GM12878 (cell line): ENCODE results near the gene ZNF366. TPM values are rescaled to one million over a fixed set of nuclear protein-coding genes. Genes with fewer than 3 reads are reported as not detected.

Experiments
- ATAC-seq: fragments of 200-7000 bp; cut with Tn5 transposase; 3 replicates; pipeline ENCODE4 v1.9.1; 2020; ENCODE audit warnings: mild to moderate bottlenecking, moderate library complexity
- BruUV-seq: library from RNA; stranded (reverse); fragments of 400-500 nt; replicated peaks from 2 replicates; lab custom pipeline; 2021; lab: Mats Ljungman, UMichigan
- CTCF ChIA-PET: fragments of 300-600 bp; sonication (Branson Sonifier 250); formaldehyde crosslinking; extraction: SDS; loops from one replicate; lab custom pipeline; 2021; ENCODE audit warnings: inconsistent platforms; lab: Yijun Ruan, JAX
- POLR2A ChIA-PET: fragments of 350-600 bp; formaldehyde crosslinking; extraction: SDS; loops from one replicate; lab custom pipeline; 2021; ENCODE audit warnings: inconsistent platforms; lab: Charles Lee
- RAD21 ChIA-PET: fragments of 300-600 bp; sonication (Branson Sonifier 250); formaldehyde crosslinking; loops from one replicate; lab custom pipeline; 2023; ENCODE audit warnings: antibody characterized with exemption; ENCODE audit not compliant: unreplicated experiment; lab: Charles Lee
- SMC1A ChIA-PET: fragments of 300-600 bp; sonication (Branson Sonifier 250); formaldehyde crosslinking; loops from one replicate; lab custom pipeline; 2023; ENCODE audit not compliant: unreplicated experiment, uncharacterized antibody; lab: Charles Lee
- DNase-seq: peaks from one replicate; pipeline ENCODE4 v3.0.0-alpha.2; 2011; ENCODE audit warnings: low read depth, low spot score
- FAIRE-seq: peaks from 3 replicates; lab custom pipeline; 2011; peaks lifted over from hg19 to GRCh38; lab: Jason Lieb, UNC
- H2AFZ ChIP-seq: 2 replicates; pipeline ENCODE4 v1.6.0; 2011; ENCODE audit warnings: low read depth, low read length, control low read depth; ENCODE audit not compliant: control insufficient read depth
- H3K27ac ChIP-seq: 2 replicates; pipeline ENCODE4 v1.5.1; 2011; ENCODE audit warnings: control low read depth; ENCODE audit not compliant: control insufficient read depth, insufficient read depth
- H3K27me3 ChIP-seq, 2 experiments: replicated peaks in 1 of 2; 2 replicates each; pipeline versions ENCODE4 v1.6.0 to v1.6.1; 2011; ENCODE audit warnings: low read length in 1 of 2; ENCODE audit not compliant: control insufficient read depth in 2 of 2, insufficient read depth in 2 of 2
- H3K36me3 ChIP-seq, 2 experiments: 2 replicates each; pipeline ENCODE4 v1.5.1; 2011; ENCODE audit warnings: low read length in 1 of 2; ENCODE audit not compliant: control insufficient read depth in 2 of 2, insufficient read depth in 2 of 2
- H3K4me1 ChIP-seq: 2 replicates; pipeline ENCODE4 v1.6.1; 2011; ENCODE audit warnings: mild to moderate bottlenecking, low read length, moderate library complexity, mixed read lengths; ENCODE audit not compliant: control insufficient read depth, insufficient read depth
- H3K4me2 ChIP-seq: 2 replicates; pipeline ENCODE4 v1.6.0; 2011; ENCODE audit warnings: control low read depth; ENCODE audit not compliant: control insufficient read depth, insufficient read depth
- H3K4me3 ChIP-seq: fragments of 200-600 bp; sonication (generic); 2 replicates; pipeline ENCODE4 v1.5.1; 2016
- H3K79me2 ChIP-seq: 2 replicates; pipeline ENCODE4 v1.6.0; 2011; ENCODE audit warnings: low read length; ENCODE audit not compliant: control insufficient read depth, insufficient read depth
- H3K9ac ChIP-seq: 2 replicates; pipeline ENCODE4 v1.8.0; 2011; ENCODE audit warnings: low read length, control low read depth, mixed read lengths; ENCODE audit not compliant: control insufficient read depth, insufficient read depth
- H3K9me3 ChIP-seq: replicated peaks from 3 replicates; pipeline ENCODE4 v1.5.1; 2011; ENCODE audit warnings: mild to moderate bottlenecking, low read length; ENCODE audit not compliant: control insufficient read depth, insufficient read depth
- H4K20me1 ChIP-seq: 2 replicates; pipeline ENCODE4 v1.6.0; 2011; ENCODE audit not compliant: control insufficient read depth, insufficient read depth
- CBX5 ChIP-seq: sonication (generic); IDR thresholded peaks from 2 replicates; pipeline ENCODE4 v1.6.1; 2016; ENCODE audit warnings: low read depth, moderate library complexity, mild to moderate bottlenecking, inconsistent platforms
- MXI1 ChIP-seq: fragments of 150-350 bp; IDR thresholded peaks from 2 replicates; pipeline ENCODE4 v1.6.1; 2011; ENCODE audit warnings: low read depth, mild to moderate bottlenecking, inconsistent platforms, low read length, improper control_type of control experiment
- MYC ChIP-seq: IDR thresholded peaks from 2 replicates; pipeline ENCODE4 v1.6.1; 2011; ENCODE audit warnings: mild to moderate bottlenecking, low read length, moderate library complexity, inconsistent platforms; ENCODE audit not compliant: insufficient read depth, insufficient replicate concordance, insufficient read length, severe bottlenecking
- POLR2AphosphoS2 ChIP-seq: IDR thresholded peaks from 2 replicates; pipeline ENCODE4 v1.6.1; 2011; ENCODE audit warnings: low read depth, mild to moderate bottlenecking, low read length, improper control_type of control experiment, moderate library complexity
- SIN3A ChIP-seq: IDR thresholded peaks from 2 replicates; pipeline ENCODE4 v1.6.1; 2012; ENCODE audit warnings: low read depth, low read length, improper control_type of control experiment
- SMARCA5 ChIP-seq: fragments of 450-650 bp; IDR thresholded peaks from 2 replicates; pipeline ENCODE4 v1.6.1; 2017; ENCODE audit warnings: mild to moderate bottlenecking
- TCF12 ChIP-seq: IDR thresholded peaks from 2 replicates; pipeline ENCODE4 v1.6.1; 2011; ENCODE audit warnings: low read depth, mild to moderate bottlenecking, low read length
- TCF7 ChIP-seq: IDR thresholded peaks from 2 replicates; pipeline ENCODE4 v1.6.1; 2014; ENCODE audit warnings: antibody characterized with exemption, borderline replicate concordance
- ZNF207 ChIP-seq: fragments of 450-650 bp; IDR thresholded peaks from 2 replicates; pipeline ENCODE4 v1.6.1; 2014; ENCODE audit warnings: antibody characterized with exemption, mild to moderate bottlenecking, borderline replicate concordance
- in situ Hi-C: fragments of 300-500 bp; cut with MboI; formaldehyde crosslinking; loops from 9 replicates; pipeline ENCODE4 v1.14.3; 2018; ENCODE audit warnings: mixed read lengths
- intact Hi-C: fragments of 100-400 bp; cut with micrococcal nuclease; formaldehyde crosslinking; loops from one replicate; pipeline ENCODE4 v1.14.2; 2022; ENCODE audit not compliant: unreplicated experiment
- polyA plus RNA-seq, 11 experiments: library from polyadenylated mRNA; depleted of rRNA in 4 of 11; unstranded in 6 of 11; stranded (reverse) in 5 of 11; fragments of >200 nt; fragmentation: Nextera tagmentation in 4 of 11; fragmentation: Illumina TruSeq in 1 of 11; extraction: Ambion mirVana in 4 of 11; extraction: Trizol in 1 of 11; gene quantifications; 1 replicate in 1 of 11; 2 replicates in 10 of 11; pipeline versions ENCODE4 v1.2.1 to v1.2.3, GENCODE V29; 2011 to 2016; ENCODE audit warnings: inconsistent platforms in 2 of 11, missing spikeins in 2 of 11, low read depth in 1 of 11
- total RNA-seq, 4 experiments: library from RNA; depleted of rRNA in 3 of 4; stranded (reverse); fragments of >200 nt in 3 of 4; fragmentation: Illumina TruSeq in 1 of 4; extraction: Trizol in 1 of 4; gene quantifications; 2 replicates each; pipeline versions ENCODE4 v1.2.1 to v1.2.3, GENCODE V29; 2013 to 2021

The ZNF366 gene
- total and polyA plus RNA-seq, 10 of the 15 experiments (the other 5 are each of a cell fraction or from before 2014, with no cell fraction given), result 0.01 to 0.18 (median 0.04) TPM; not detected in 6

GRCh38 chr5:72394688-72395087, 112.5 kb downstream of the ZNF366 start (continued):
- no peak for TF ChIP-seq MXI1
- TF ChIP-seq ZNF207, result no peak

GRCh38 chr5:72393052-72393451, 114.2 kb downstream of the ZNF366 start:
- Histone ChIP-seq H3K27me3 (no peaks in the 10 kb centered on the region), H3K4me2 (no peak overlapping the region), H3K79me2 (no peaks in the 10 kb centered on the region), H2AFZ (no peak overlapping the region), H3K9me3 (no peaks in the 10 kb centered on the region), H3K4me1 (no peaks in the 10 kb centered on the region), H3K36me3 (no peaks in the 10 kb centered on the region), H4K20me1 (no peaks in the 10 kb centered on the region), H3K27ac (no peak overlapping the region), H3K4me3 (no peak overlapping the region), H3K9ac (no peak overlapping the region)
- DNase-seq (no peak), ATAC-seq (no peak), FAIRE-seq (no peak)
- TF ChIP-seq CBX5 (no peak), POLR2AphosphoS2 (no peak), TCF7 (no peak), SMARCA5 (no peak), SIN3A (no peak), MXI1 (no peak), MYC (no peak), TCF12 (no peak)
- no TSS peak for BruUV-seq
- in situ Hi-C loops, result no loop called here
- ChIA-PET POLR2A (interaction anchor here (1.1 to 1.5 kb wide), 2 partner anchors 13 to 15 kb away, joined by 3 read pairs; no protein-coding TSS in a partner anchor), SMC1A (interaction anchor here (0.9 to 9.8 kb wide), 8 partner anchors 10 to 134 kb away, joined by 3 to 159 read pairs (median 5); no protein-coding TSS in a partner anchor), RAD21 (interaction anchor here (3.3 to 8.6 kb wide), 2 partner anchors 26 to 132 kb away, joined by 28 to 122 read pairs; no protein-coding TSS in a partner anchor), CTCF (interaction anchor here (0.6 to 22.6 kb wide), 7 partner anchors 9 to 133 kb away, joined by 3 to 323 read pairs (median 5); no protein-coding TSS in a partner anchor)
- intact Hi-C loops, result loop anchor here (5.0 kb wide), 1 partner anchor 74 kb away; no protein-coding TSS in a partner anchor

Other genes starting within 250 kb of the ZNF366 start
- 113 and 117 TPM in 2 replicates for gene MRPS27, start 187.2 kb downstream of the ZNF366 start, total RNA-seq (2014; rRNA removed)
- gene MRPS27, start 187.2 kb downstream of the ZNF366 start, total RNA-seq (2014; rRNA removed; fragmentation: Illumina TruSeq; extraction: Trizol), result 114 and 119 TPM in 2 replicates
- 95.3 and 96.1 TPM in 2 replicates for gene MRPS27, start 187.2 kb downstream of the ZNF366 start, total RNA-seq (2021)
- 128 and 139 TPM in 2 replicates for gene MRPS27, start 187.2 kb downstream of the ZNF366 start, polyA plus RNA-seq (2011; rRNA removed)
- gene MRPS27, start 187.2 kb downstream of the ZNF366 start, polyA plus RNA-seq (2014; fragmentation: Illumina TruSeq; extraction: Trizol), result 125 and 140 TPM in 2 replicates
- 10 to 100 TPM; 61.0 to 88.9 TPM for gene MRPS27, start 187.2 kb downstream of the ZNF366 start, polyA plus RNA-seq (2014; fragmentation: Nextera tagmentation; extraction: Ambion mirVana)
- gene MRPS27, start 187.2 kb downstream of the ZNF366 start, polyA plus RNA-seq (2014; rRNA removed), result 84.7 and 89.9 TPM in 2 replicates
- gene MRPS27, start 187.2 kb downstream of the ZNF366 start, polyA plus RNA-seq (2016; fragmentation: Nextera tagmentation; extraction: Ambion mirVana), result 10 to 100 TPM; 77.1 to 80.0 TPM
- 10.5 and 13.1 TPM in 2 replicates for gene PTCD2, start 187.0 kb downstream of the ZNF366 start, total RNA-seq (2014; rRNA removed)
- gene PTCD2, start 187.0 kb downstream of the ZNF366 start, total RNA-seq (2014; rRNA removed; fragmentation: Illumina TruSeq; extraction: Trizol), result 8.7 and 9.9 TPM in 2 replicates
- 13.6 and 14.7 TPM in 2 replicates for gene PTCD2, start 187.0 kb downstream of the ZNF366 start, total RNA-seq (2021)
- 14.8 and 17.9 TPM in 2 replicates for gene PTCD2, start 187.0 kb downstream of the ZNF366 start, polyA plus RNA-seq (2011; rRNA removed)
- 12.0 and 12.4 TPM in 2 replicates for gene PTCD2, start 187.0 kb downstream of the ZNF366 start, polyA plus RNA-seq (2014; fragmentation: Illumina TruSeq; extraction: Trizol)
- gene PTCD2, start 187.0 kb downstream of the ZNF366 start, polyA plus RNA-seq (2014; fragmentation: Nextera tagmentation; extraction: Ambion mirVana), result 10 to 100 TPM in 1 of 2 experiments, 1 to 10 TPM in 1; 9.1 to 11.0 TPM
- 10.2 and 12.8 TPM in 2 replicates for gene PTCD2, start 187.0 kb downstream of the ZNF366 start, polyA plus RNA-seq (2014; rRNA removed)
- 10 to 100 TPM; 11.8 to 15.0 TPM for gene PTCD2, start 187.0 kb downstream of the ZNF366 start, polyA plus RNA-seq (2016; fragmentation: Nextera tagmentation; extraction: Ambion mirVana)